HepG2 (cell line): ENCODE measurements around the gene AXIN2. TPM values are rescaled to one million over a fixed set of nuclear protein-coding genes. Genes with fewer than 3 reads are reported as not detected.

Experiments used
- ARID5B ChIP-seq: IDR thresholded peaks from 2 replicates; pipeline ENCODE4 v1.4.0; 2020; ENCODE audit warnings: mild to moderate bottlenecking, missing genetic modification reagents
- BRD4 ChIP-seq: sonication (generic); formaldehyde crosslinking; IDR thresholded peaks from 2 replicates; pipeline ENCODE4 v1.4.0; 2020; ENCODE audit warnings: missing genetic modification reagents
- CC2D1A ChIP-seq: sonication (generic); formaldehyde crosslinking; IDR thresholded peaks from 2 replicates; pipeline ENCODE4 v1.8.1; 2023; ENCODE audit warnings: mild to moderate bottlenecking, missing genetic modification reagents
- ERF ChIP-seq: IDR thresholded peaks from 2 replicates; pipeline ENCODE4 v1.6.1; 2018; ENCODE audit warnings: missing biosample characterization, missing genetic modification reagents
- FOXC1 ChIP-seq: sonication (generic); formaldehyde crosslinking; IDR thresholded peaks from 2 replicates; pipeline ENCODE4 v1.8.0; 2022; ENCODE audit warnings: mild to moderate bottlenecking, missing genetic modification reagents, borderline replicate concordance
- FOXP1 ChIP-seq, 2 experiments: fragments of 450-650 bp in 1 of 2; IDR thresholded peaks; 2 replicates each; pipeline ENCODE4 v1.6.1; 2017 to 2018; ENCODE audit warnings: antibody characterized with exemption in 1 of 2
- HDAC2 ChIP-seq: sonication (generic); formaldehyde crosslinking; IDR thresholded peaks from 2 replicates; pipeline ENCODE4 v1.4.0; 2020; ENCODE audit warnings: missing genetic modification reagents
- NFKBIZ ChIP-seq: IDR thresholded peaks from 2 replicates; pipeline ENCODE4 v1.6.1; 2018; ENCODE audit warnings: missing genetic modification reagents, missing compliant biosample characterization
- NR2C2 ChIP-seq: sonication (generic); formaldehyde crosslinking; IDR thresholded peaks from 2 replicates; pipeline ENCODE4 v1.4.0; 2020; ENCODE audit warnings: missing genetic modification reagents, mild to moderate bottlenecking, moderate library complexity, borderline replicate concordance
- RXRA ChIP-seq: sonication (generic); formaldehyde crosslinking; IDR thresholded peaks from 2 replicates; pipeline ENCODE4 v1.5.1; 2020; ENCODE audit warnings: missing genetic modification reagents
- SAP130 ChIP-seq: IDR thresholded peaks from 2 replicates; pipeline ENCODE4 v1.6.1; 2016; ENCODE audit warnings: low read depth
- SETDB1 ChIP-seq: sonication (generic); formaldehyde crosslinking; IDR thresholded peaks from 2 replicates; pipeline ENCODE4 v1.5.1; 2020; ENCODE audit warnings: missing genetic modification reagents, mild to moderate bottlenecking, borderline replicate concordance
- TCF7L2 ChIP-seq: IDR thresholded peaks from 2 replicates; pipeline ENCODE4 v1.6.1; 2011; ENCODE audit warnings: mild to moderate bottlenecking, low read depth, low read length, moderate library complexity
- THAP9 ChIP-seq: sonication (generic); formaldehyde crosslinking; IDR thresholded peaks from 2 replicates; pipeline ENCODE4; 2020; ENCODE audit warnings: missing genetic modification reagents, mild to moderate bottlenecking, borderline replicate concordance
- THYN1 ChIP-seq: sonication (generic); formaldehyde crosslinking; IDR thresholded peaks from 2 replicates; pipeline ENCODE4 v1.8.1; 2023; ENCODE audit warnings: low read depth, mild to moderate bottlenecking, moderate library complexity, missing genetic modification reagents, borderline replicate concordance
- ZFP36 ChIP-seq: fragments of 150-350 bp; IDR thresholded peaks from 2 replicates; pipeline ENCODE4 v1.6.1; 2018; ENCODE audit warnings: borderline replicate concordance, low read length, low read depth; ENCODE audit not compliant: partially characterized antibody
- ZFYVE20 ChIP-seq: sonication (generic); formaldehyde crosslinking; IDR thresholded peaks from 2 replicates; pipeline ENCODE4 v1.8.0; 2023; ENCODE audit warnings: low read depth, mild to moderate bottlenecking, moderate library complexity, missing genetic modification reagents, borderline replicate concordance
- ZNF234 ChIP-seq: sonication (generic); formaldehyde crosslinking; conservative IDR thresholded peaks from 2 replicates; pipeline ENCODE4 v1.5.1; 2020; ENCODE audit warnings: mild to moderate bottlenecking, missing genetic modification reagents
- ZNF335 ChIP-seq: sonication (generic); formaldehyde crosslinking; IDR thresholded peaks from 2 replicates; pipeline ENCODE4 v1.4.0; 2020; ENCODE audit warnings: missing genetic modification reagents
- ZNF484 ChIP-seq: sonication (generic); formaldehyde crosslinking; IDR thresholded peaks from 2 replicates; pipeline ENCODE4 v1.5.1; 2020; ENCODE audit warnings: mild to moderate bottlenecking, low read depth, missing genetic modification reagents, borderline replicate concordance
- polyA plus RNA-seq, 8 experiments: library from polyadenylated mRNA; depleted of rRNA in 3 of 8; stranded (reverse) in 7 of 8; unstranded in 1 of 8; fragments of >200 nt; fragmentation: Illumina TruSeq in 4 of 8; extraction: Trizol in 4 of 8; gene quantifications; 2 replicates each; pipeline versions ENCODE4 v1.2.1 to v1.2.3, GENCODE V29; 2011 to 2016; ENCODE audit warnings: low read depth in 4 of 8, missing spikeins in 1 of 8, mixed read lengths in 1 of 8; ENCODE audit not compliant: insufficient read depth in 1 of 8
- total RNA-seq, 5 experiments: library from RNA; depleted of rRNA; stranded (reverse); fragments of >200 nt; fragmentation: Illumina TruSeq; extraction: Trizol; gene quantifications; 2 replicates each; pipeline ENCODE4 v1.2.3, GENCODE V29; 2016; ENCODE audit warnings: low read depth in 1 of 5
- TF ChIP-seq, protein P1 (sequence below): sonication (generic); formaldehyde crosslinking; IDR thresholded peaks from 2 replicates; pipeline ENCODE4 v1.4.0; 2020; ENCODE audit warnings: missing genetic modification reagents

The AXIN2 gene
- total and polyA plus RNA-seq, 2 of the 13 experiments (the other 11 are each of a cell fraction or from before 2014, with no cell fraction given), result 58.6 to 63.4 TPM

DNA sequence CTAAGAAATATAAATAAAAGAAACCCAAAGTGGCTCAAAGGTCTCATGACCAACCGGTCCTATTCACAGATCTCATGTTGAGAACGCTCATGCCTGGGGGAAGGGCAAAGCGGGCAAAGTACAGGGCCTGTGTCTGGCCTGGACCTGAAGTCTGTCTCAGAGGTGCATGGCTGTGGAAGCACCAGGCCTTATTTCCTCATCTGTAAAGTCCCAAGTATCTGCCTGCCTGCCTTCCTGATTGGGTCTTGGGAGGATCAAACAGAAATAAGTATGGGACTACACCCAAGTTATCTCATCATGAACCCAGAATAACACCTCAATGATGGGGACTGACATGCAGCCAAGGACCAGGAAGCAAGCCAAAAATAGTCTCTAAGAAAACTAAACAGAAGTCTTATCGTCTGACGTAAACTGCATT, 14.2 kb downstream of the AXIN2 start (continued):
- TF ChIP-seq, protein P1, sequence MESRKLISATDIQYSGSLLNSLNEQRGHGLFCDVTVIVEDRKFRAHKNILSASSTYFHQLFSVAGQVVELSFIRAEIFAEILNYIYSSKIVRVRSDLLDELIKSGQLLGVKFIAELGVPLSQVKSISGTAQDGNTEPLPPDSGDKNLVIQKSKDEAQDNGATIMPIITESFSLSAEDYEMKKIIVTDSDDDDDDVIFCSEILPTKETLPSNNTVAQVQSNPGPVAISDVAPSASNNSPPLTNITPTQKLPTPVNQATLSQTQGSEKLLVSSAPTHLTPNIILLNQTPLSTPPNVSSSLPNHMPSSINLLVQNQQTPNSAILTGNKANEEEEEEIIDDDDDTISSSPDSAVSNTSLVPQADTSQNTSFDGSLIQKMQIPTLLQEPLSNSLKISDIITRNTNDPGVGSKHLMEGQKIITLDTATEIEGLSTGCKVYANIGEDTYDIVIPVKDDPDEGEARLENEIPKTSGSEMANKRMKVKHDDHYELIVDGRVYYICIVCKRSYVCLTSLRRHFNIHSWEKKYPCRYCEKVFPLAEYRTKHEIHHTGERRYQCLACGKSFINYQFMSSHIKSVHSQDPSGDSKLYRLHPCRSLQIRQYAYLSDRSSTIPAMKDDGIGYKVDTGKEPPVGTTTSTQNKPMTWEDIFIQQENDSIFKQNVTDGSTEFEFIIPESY, result no peak
- peak; percentile 82 for TF ChIP-seq ARID5B
- TF ChIP-seq NFKBIZ (CRISPR knock-in tag), result no peak
- TF ChIP-seq ZNF484 (CRISPR knock-in tag), result no peak
- no peak for TF ChIP-seq SETDB1 (CRISPR knock-in tag)
- TF ChIP-seq THYN1 (CRISPR knock-in tag), result no peak
- TF ChIP-seq ZNF234 (CRISPR knock-in tag), result no peak
- TF ChIP-seq ZFYVE20 (CRISPR knock-in tag), result no peak
- no peak for TF ChIP-seq FOXC1
- TF ChIP-seq THAP9 (CRISPR knock-in tag), result no peak
- no peak for TF ChIP-seq ZNF335 (CRISPR knock-in tag)
- no peak for TF ChIP-seq ZFP36
- TF ChIP-seq SAP130 (CRISPR knock-in tag), result peak; percentile 76
- TF ChIP-seq RXRA (CRISPR knock-in tag), result peak; percentile 60; the same call in 1 of the 2 replicates
- no peak for TF ChIP-seq NR2C2 (CRISPR knock-in tag)
- TF ChIP-seq FOXP1 (IDR thresholded peaks at IDR 0.05), result no peak
- TF ChIP-seq FOXP1 (CRISPR knock-in tag; IDR thresholded peaks at IDR 0.05), result peak; percentile 53
- TF ChIP-seq HDAC2, result no peak; the same call in 1 of the 2 replicates
- no peak for TF ChIP-seq BRD4
- TF ChIP-seq ERF (CRISPR knock-in tag), result peak; percentile 43; the same call in 1 of the 2 replicates
- TF ChIP-seq CC2D1A (CRISPR knock-in tag), result no peak
- TF ChIP-seq TCF7L2, result no peak
